GM21619 (cell line): ENCODE measurements around the gene PFN4.

Experiments
- ATAC-seq: cut with Tn5 transposase; IDR thresholded peaks from one replicate; pipeline ENCODE4 v1.9.1; 2021; ENCODE audit not compliant: unreplicated experiment

The PFN4 gene

GRCh38 chr2:24082787-24083566 lies 40.2 kb downstream of the PFN4 start:
- no peak for ATAC-seq

GRCh38 chr2:24080701-24081100 lies 42.4 kb downstream of the PFN4 start:
- no peak for ATAC-seq

GRCh38 chr2:24077879-24078278 lies 45.3 kb downstream of the PFN4 start:
- no peak for ATAC-seq

- no peak for ATAC-seq
Observed at GRCh38 chr2:24077535-24077877, 45.6 kb downstream of the PFN4 start.

- ATAC-seq: no peak
Observed at GRCh38 chr2:24076849-24077534, 46.1 kb downstream of the PFN4 start.

- peak; percentile 95 for ATAC-seq
Observed at GRCh38 chr2:24075915-24076848, 47.0 kb downstream of the PFN4 start, which contains the start of gene SF3B6. TSS of gene SF3B6 (minus strand) at chr2:24076326. CDS start at chr2:24076229, 97 bp downstream.

- ATAC-seq: no peak
Observed at GRCh38 chr2:24075259-24075658, 47.9 kb downstream of the PFN4 start.

- ATAC-seq: no peak
Observed at GRCh38 chr2:24073816-24074215, 49.3 kb downstream of the PFN4 start.

GRCh38 chr2:24072259-24072658 lies 50.9 kb downstream of the PFN4 start:
- ATAC-seq: no peak

- no peak for ATAC-seq
Observed at GRCh38 chr2:24065341-24065740, 57.8 kb downstream of the PFN4 start.
